HG02981 (cell line): ENCODE results near the gene ZNF556.
"Not testable (repeated sequence)": the region's sequence is repeated elsewhere in the genome, so short reads cannot be mapped to it uniquely, and the experiment has no call there.

Experiments
- ATAC-seq: cut with Tn5 transposase; IDR thresholded peaks from one replicate; pipeline ENCODE4 v1.9.1; 2021; ENCODE audit warnings: mild to moderate bottlenecking, moderate library complexity; ENCODE audit not compliant: unreplicated experiment

Gene ZNF556

GRCh38 chr19:2903326-2903725, 36.2 kb downstream of the ZNF556 start:
- ATAC-seq: not testable (repeated sequence)

- no peak for ATAC-seq
These were observed 38.9 kb downstream of the ZNF556 start for GRCh38 chr19:2905918-2906519.

GRCh38 chr19:2906631-2907195, 39.6 kb downstream of the ZNF556 start:
- no peak for ATAC-seq

- no peak for ATAC-seq
These were observed 45.2 kb downstream of the ZNF556 start for GRCh38 chr19:2912306-2912705.

- no peak for ATAC-seq
These were observed 50.4 kb downstream of the ZNF556 start for GRCh38 chr19:2917275-2918184.

- ATAC-seq: no peak
These were observed 55.9 kb downstream of the ZNF556 start for GRCh38 chr19:2922987-2923386.

- no peak for ATAC-seq
These were observed 56.4 kb downstream of the ZNF556 start for GRCh38 chr19:2923510-2923909.

- no peak for ATAC-seq
These were observed 59.4 kb downstream of the ZNF556 start for GRCh38 chr19:2926341-2927031.

GRCh38 chr19:2927032-2927430, 59.9 kb downstream of the ZNF556 start:
- no peak for ATAC-seq
